AG04450 (cell line): ENCODE measurements around the gene PAM. TPM values are rescaled to one million over a fixed set of nuclear protein-coding genes. Genes with fewer than 3 reads are reported as not detected.

Experiments used
- CTCF ChIA-PET: fragments of 300-600, 350-600 bp; formaldehyde crosslinking; extraction: SDS; loops from one replicate; lab custom pipeline; 2022; ENCODE audit warnings: antibody characterized with exemption, inconsistent platforms; lab: Charles Lee
- POLR2A ChIA-PET: fragments of 350-600 bp; formaldehyde crosslinking; extraction: SDS; loops from one replicate; lab custom pipeline; 2021; ENCODE audit warnings: antibody characterized with exemption, inconsistent platforms; lab: Yijun Ruan, JAX
- DNase-seq: peaks from one replicate; pipeline ENCODE4 v3.0.0-alpha.2; 2011; ENCODE audit warnings: low read depth, low spot score
- H3K27ac ChIP-seq: one replicate; pipeline ENCODE4 v1.5.1; 2012; ENCODE audit warnings: low read depth, low read length, control low read depth
- H3K27me3 ChIP-seq: one replicate; pipeline ENCODE4 v1.6.0; 2012; ENCODE audit warnings: low read length; ENCODE audit not compliant: control insufficient read depth, insufficient read depth
- H3K4me3 ChIP-seq: 2 replicates; pipeline ENCODE4 v1.5.1; 2011; ENCODE audit warnings: mild to moderate bottlenecking, low read depth, low read length, control low read depth
- H3K9me3 ChIP-seq: 2 replicates; pipeline ENCODE4 v1.5.1; 2012; ENCODE audit warnings: low read length; ENCODE audit not compliant: control insufficient read depth, insufficient read depth
- polyA plus RNA-seq: library from polyadenylated mRNA; depleted of rRNA; stranded (reverse); fragments of >200 nt; gene quantifications from 2 replicates; pipeline ENCODE4 v1.2.3, GENCODE V29; 2011
- TF ChIP-seq, protein P1 (sequence below): IDR thresholded peaks from 2 replicates; pipeline ENCODE4 v1.5.1; 2011; ENCODE audit warnings: low read depth, low read length, control low read depth, inconsistent platforms

PAM gene
- polyA plus RNA-seq, 1 experiment: 307 TPM

DNA sequence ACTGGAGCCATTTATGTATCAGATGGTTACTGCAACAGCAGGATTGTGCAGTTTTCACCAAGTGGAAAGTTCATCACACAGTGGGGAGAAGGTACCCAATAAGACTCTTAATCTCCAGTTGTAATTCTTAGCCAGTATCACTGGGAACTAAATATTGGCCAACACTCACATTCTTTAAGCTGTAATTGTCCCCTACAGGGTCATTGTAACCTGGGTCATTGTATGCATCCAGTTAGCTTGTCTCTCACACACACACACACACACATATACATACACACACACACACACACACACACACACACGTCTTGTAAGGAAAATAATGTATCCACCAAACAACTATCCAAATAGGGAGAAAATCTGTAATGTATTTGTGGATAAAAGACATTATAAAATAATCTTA, 251.8 kb downstream of the PAM start:
- TF ChIP-seq, protein P1, sequence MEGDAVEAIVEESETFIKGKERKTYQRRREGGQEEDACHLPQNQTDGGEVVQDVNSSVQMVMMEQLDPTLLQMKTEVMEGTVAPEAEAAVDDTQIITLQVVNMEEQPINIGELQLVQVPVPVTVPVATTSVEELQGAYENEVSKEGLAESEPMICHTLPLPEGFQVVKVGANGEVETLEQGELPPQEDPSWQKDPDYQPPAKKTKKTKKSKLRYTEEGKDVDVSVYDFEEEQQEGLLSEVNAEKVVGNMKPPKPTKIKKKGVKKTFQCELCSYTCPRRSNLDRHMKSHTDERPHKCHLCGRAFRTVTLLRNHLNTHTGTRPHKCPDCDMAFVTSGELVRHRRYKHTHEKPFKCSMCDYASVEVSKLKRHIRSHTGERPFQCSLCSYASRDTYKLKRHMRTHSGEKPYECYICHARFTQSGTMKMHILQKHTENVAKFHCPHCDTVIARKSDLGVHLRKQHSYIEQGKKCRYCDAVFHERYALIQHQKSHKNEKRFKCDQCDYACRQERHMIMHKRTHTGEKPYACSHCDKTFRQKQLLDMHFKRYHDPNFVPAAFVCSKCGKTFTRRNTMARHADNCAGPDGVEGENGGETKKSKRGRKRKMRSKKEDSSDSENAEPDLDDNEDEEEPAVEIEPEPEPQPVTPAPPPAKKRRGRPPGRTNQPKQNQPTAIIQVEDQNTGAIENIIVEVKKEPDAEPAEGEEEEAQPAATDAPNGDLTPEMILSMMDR: no peak
- no peak overlapping the region for H3K27ac ChIP-seq
- DNase-seq: no peak
- H3K27me3 ChIP-seq: no peaks in the 10 kb centered on the region
- ChIA-PET CTCF (no interaction called here), POLR2A (no interaction called here)
- no peaks in the 10 kb centered on the region for H3K9me3 ChIP-seq
- H3K4me3 ChIP-seq: no peak overlapping the region

DNA sequence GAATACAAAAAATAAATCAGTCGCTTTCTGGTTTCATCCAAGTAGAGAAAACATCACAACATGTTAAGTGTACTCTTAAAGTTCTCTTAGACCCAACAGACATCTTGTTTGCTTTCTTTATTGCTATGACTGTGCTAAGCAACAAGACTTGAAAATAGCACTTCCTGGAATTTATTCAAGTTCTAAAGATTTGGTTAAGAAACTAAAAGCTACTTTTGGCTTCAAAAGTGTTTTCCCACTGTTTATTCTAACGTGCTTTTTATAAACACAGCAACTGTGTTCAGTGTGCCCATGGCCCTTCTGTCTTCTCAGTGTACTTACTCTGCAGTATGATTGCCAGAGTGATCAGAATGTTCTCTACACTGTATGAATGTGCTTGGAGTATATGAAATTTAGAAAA, 255.1 kb downstream of the PAM start:
- Histone ChIP-seq H3K27me3 (no peaks in the 10 kb centered on the region), H3K4me3 (no peak overlapping the region), H3K27ac (no peak overlapping the region), H3K9me3 (peaks cover 4% of the 10 kb centered on the region; the same call in 1 of the 2 replicates)
- POLR2A ChIA-PET: no interaction called here
- no peak for DNase-seq
- TF ChIP-seq, protein P1: no peak
- CTCF ChIA-PET: interaction anchor here (0.8 to 1.2 kb wide), 2 partner anchors 30 to 329 kb away, joined by 3 read pairs; no protein-coding TSS in a partner anchor

DNA sequence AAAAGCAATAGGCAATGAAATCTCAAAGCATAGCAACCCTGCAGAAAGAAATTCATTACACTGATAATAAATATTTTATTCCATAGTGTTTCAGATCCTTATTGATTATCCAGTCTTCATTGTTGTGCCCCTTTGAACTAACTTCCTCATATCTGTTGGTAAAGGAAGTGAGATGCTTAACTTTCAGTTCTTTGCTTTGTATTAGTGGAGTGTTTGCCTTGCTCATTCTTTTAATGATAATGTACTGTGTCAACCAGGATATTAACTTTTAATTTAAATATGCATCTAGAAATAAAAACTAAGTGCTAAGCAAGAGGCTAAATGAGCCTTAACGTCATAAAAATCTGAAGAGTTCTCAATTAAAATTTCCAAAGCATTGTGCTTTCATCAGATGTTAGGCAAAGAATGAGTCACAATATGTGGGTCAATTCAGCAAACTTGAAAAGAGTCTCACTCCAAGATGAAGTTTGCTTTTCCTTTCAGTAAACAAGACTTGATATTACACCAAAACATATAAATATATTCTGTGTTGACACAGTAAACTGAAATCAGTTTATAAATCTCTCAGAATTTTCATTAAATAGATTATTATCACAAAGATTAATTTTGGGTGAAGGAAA, 258.9 kb downstream of the PAM start:
- peaks cover 4% of the 10 kb centered on the region; the same call in 1 of the 2 replicates for H3K9me3 ChIP-seq
- TF ChIP-seq, protein P1: no peak
- no peaks in the 10 kb centered on the region for H3K27me3 ChIP-seq
- no peak overlapping the region for H3K27ac ChIP-seq
- ChIA-PET CTCF (interaction anchor here (1.3 kb wide), 1 partner anchor 125 kb away, joined by 4 read pairs; no protein-coding TSS in a partner anchor), POLR2A (no interaction called here)
- no peak overlapping the region for H3K4me3 ChIP-seq
- no peak for DNase-seq

DNA sequence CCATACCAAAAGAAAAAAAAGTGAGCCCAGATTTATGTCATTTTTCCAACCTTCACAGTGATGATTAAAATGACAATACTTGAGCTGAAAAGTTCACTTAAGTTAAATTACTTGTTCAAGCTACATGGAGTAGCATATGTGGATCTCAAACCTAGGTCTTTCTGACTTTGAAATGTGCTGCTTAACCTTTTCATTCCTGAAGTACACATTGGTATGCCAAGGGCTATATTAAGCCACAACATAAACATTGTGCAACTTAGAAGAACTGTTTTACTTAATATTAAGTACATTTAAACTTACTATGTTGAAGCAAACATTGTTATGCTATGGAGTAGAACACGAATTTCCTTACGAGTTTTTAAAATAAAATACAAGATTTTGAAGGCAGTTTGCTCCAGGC, 259.9 kb downstream of the PAM start:
- Histone ChIP-seq H3K9me3 (peaks cover 4% of the 10 kb centered on the region; the same call in 1 of the 2 replicates), H3K4me3 (no peak overlapping the region), H3K27ac (no peak overlapping the region), H3K27me3 (no peaks in the 10 kb centered on the region)
- ChIA-PET CTCF (interaction anchor here (0.7 to 1.8 kb wide), 4 partner anchors 17 to 333 kb away, joined by 3 to 5 read pairs (median 4); no protein-coding TSS in a partner anchor), POLR2A (no interaction called here)
- peak; percentile 48 for DNase-seq
- TF ChIP-seq, protein P1: no peak

DNA sequence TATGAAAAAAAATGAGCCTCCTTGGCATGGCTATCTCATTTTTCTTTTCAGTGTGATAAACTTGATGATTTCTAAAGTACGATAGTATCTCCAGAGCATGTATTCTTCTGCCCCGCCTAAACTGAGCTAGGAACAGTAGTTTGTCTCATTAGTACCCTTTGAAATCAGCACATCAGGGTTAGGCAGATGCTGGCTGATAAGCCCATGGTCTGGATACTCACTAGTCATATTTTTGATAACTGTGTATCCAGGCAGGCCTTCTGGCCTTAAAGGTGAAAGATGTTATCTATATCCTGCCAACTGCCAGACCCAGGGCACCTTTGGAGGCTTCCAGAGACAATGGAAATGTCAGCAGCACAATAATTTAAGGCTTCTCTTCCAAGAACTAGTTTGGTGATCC, 261.1 kb downstream of the PAM start:
- ChIA-PET CTCF (interaction anchor here (1.7 to 1.8 kb wide), 2 partner anchors 16 to 236 kb away, joined by 5 read pairs; no protein-coding TSS in a partner anchor), POLR2A (no interaction called here)

More for the DNA sequence above, 261.1 kb downstream of the PAM start:
- no peaks in the 10 kb centered on the region for H3K27me3 ChIP-seq
- TF ChIP-seq, protein P1: no peak
- peaks cover 4% of the 10 kb centered on the region; the same call in 1 of the 2 replicates for H3K9me3 ChIP-seq
- no peak overlapping the region for H3K27ac ChIP-seq
- no peak overlapping the region for H3K4me3 ChIP-seq
- no peak for DNase-seq
